Uterus (tissue), 2 donors: ENCODE results near the gene CNTNAP1.

ENCODE experiments used
- CTCF ChIP-seq, 4 experiments: fragments of 200-600 bp in 2 of 4; fragments of 450-650 bp in 2 of 4; sonication (generic) in 2 of 4; IDR thresholded peaks; one replicate each; pipeline ENCODE4 v1.5.1; 2016 to 2019; ENCODE audit warnings: antibody characterized with exemption in 4 of 4, mild to moderate bottlenecking in 2 of 4, moderate library complexity in 1 of 4
- POLR2A ChIP-seq, 2 donors: fragments of 450-650 bp; IDR thresholded peaks; one replicate each; pipeline ENCODE4 v1.6.1; 2016; ENCODE audit warnings: antibody characterized with exemption in 2 of 2, mild to moderate bottlenecking in 1 of 2, moderate library complexity in 1 of 2

GRCh38 chr17:42632949-42633444, 49.3 kb upstream of the CNTNAP1 start:
- TF ChIP-seq CTCF (IDR thresholded peaks at IDR 0.05) (no peak), POLR2A (IDR thresholded peaks at IDR 0.05) (no peak)
